Suprapubic skin (tissue), 4 donors: ENCODE data around the gene TTLL5.

Experiments used
- EP300 ChIP-seq: sonication (generic); formaldehyde crosslinking; IDR thresholded peaks from one replicate; pipeline ENCODE4 v1.6.1; 2017; ENCODE audit warnings: antibody characterized with exemption
- POLR2A ChIP-seq, 2 donors: fragments of 450-650 bp; IDR thresholded peaks; one replicate each; pipeline ENCODE4 v1.6.1; 2017; ENCODE audit warnings: antibody characterized with exemption in 2 of 2, mild to moderate bottlenecking in 2 of 2, moderate library complexity in 2 of 2
- POLR2AphosphoS5 ChIP-seq, 3 donors: sonication (generic); formaldehyde crosslinking; IDR thresholded peaks; one replicate each; pipeline ENCODE4 v1.6.1; 2017; ENCODE audit warnings: antibody characterized with exemption in 3 of 3
- TF ChIP-seq, protein P1 (sequence below), 2 donors: fragments of 200-600 bp in 1 of 2; fragments of 450-650 bp in 1 of 2; sonication (generic) in 1 of 2; IDR thresholded peaks; one replicate each; pipeline ENCODE4 v1.5.1; 2016 to 2019; ENCODE audit warnings: antibody characterized with exemption in 2 of 2, mild to moderate bottlenecking in 1 of 2, moderate library complexity in 1 of 2

DNA sequence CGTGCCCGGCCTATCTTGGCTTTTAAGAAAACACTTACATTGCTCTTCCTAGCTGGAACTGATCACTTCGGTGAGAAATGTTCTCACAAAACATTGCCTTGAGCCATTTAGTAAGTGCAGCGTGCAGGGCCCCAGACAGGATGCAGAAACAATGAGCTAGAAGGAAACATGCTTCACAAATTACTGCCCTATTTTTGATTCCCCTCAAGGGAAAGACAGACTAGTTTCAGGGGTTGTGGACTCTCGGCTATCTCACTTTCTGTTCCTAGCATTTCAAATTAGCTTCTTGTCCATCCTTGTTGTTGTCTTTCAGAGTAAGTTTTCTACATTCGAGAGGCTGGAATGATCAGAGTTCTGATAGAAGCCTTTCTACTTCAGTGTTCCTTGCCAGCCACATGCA is 299.2 kb downstream of the TTLL5 start:
- TF ChIP-seq, protein P1, sequence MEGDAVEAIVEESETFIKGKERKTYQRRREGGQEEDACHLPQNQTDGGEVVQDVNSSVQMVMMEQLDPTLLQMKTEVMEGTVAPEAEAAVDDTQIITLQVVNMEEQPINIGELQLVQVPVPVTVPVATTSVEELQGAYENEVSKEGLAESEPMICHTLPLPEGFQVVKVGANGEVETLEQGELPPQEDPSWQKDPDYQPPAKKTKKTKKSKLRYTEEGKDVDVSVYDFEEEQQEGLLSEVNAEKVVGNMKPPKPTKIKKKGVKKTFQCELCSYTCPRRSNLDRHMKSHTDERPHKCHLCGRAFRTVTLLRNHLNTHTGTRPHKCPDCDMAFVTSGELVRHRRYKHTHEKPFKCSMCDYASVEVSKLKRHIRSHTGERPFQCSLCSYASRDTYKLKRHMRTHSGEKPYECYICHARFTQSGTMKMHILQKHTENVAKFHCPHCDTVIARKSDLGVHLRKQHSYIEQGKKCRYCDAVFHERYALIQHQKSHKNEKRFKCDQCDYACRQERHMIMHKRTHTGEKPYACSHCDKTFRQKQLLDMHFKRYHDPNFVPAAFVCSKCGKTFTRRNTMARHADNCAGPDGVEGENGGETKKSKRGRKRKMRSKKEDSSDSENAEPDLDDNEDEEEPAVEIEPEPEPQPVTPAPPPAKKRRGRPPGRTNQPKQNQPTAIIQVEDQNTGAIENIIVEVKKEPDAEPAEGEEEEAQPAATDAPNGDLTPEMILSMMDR (IDR thresholded peaks at IDR 0.05), result no peak
- no peak for TF ChIP-seq POLR2A (IDR thresholded peaks at IDR 0.05)
- no peak for TF ChIP-seq EP300
- no peak for TF ChIP-seq POLR2AphosphoS5 (IDR thresholded peaks at IDR 0.05)
